AG04449 (cell line): ENCODE data around the gene SLC46A2.

ENCODE experiments used
- CTCF ChIA-PET: fragments of 350-600 bp; formaldehyde crosslinking; extraction: SDS; loops from one replicate; lab custom pipeline; 2021; ENCODE audit warnings: antibody characterized with exemption; lab: Yijun Ruan, JAX
- POLR2A ChIA-PET: fragments of 400-600, 350-600 bp; formaldehyde crosslinking; extraction: SDS; loops from one replicate; lab custom pipeline; 2020; ENCODE audit warnings: antibody characterized with exemption, inconsistent platforms; lab: Yijun Ruan, JAX
- DNase-seq: peaks from one replicate; pipeline ENCODE4 v3.0.0-alpha.2; 2010; ENCODE audit warnings: low read depth, low spot score
- H3K4me3 ChIP-seq: 2 replicates; pipeline ENCODE4 v1.5.1; 2011; ENCODE audit warnings: low read depth, mild to moderate bottlenecking, control low read depth, low read length
- TF ChIP-seq, protein P1 (sequence below): IDR thresholded peaks from one replicate; pipeline ENCODE4 v1.5.1; 2011; ENCODE audit warnings: mild to moderate bottlenecking, moderate library complexity, low read length, control low read depth, inconsistent platforms; ENCODE audit not compliant: insufficient read depth; ENCODE audit errors: missing control alignments

The SLC46A2 gene

GRCh38 chr9:112854657-112855056 lies 36.0 kb downstream of the SLC46A2 start:
- TF ChIP-seq, protein P1, sequence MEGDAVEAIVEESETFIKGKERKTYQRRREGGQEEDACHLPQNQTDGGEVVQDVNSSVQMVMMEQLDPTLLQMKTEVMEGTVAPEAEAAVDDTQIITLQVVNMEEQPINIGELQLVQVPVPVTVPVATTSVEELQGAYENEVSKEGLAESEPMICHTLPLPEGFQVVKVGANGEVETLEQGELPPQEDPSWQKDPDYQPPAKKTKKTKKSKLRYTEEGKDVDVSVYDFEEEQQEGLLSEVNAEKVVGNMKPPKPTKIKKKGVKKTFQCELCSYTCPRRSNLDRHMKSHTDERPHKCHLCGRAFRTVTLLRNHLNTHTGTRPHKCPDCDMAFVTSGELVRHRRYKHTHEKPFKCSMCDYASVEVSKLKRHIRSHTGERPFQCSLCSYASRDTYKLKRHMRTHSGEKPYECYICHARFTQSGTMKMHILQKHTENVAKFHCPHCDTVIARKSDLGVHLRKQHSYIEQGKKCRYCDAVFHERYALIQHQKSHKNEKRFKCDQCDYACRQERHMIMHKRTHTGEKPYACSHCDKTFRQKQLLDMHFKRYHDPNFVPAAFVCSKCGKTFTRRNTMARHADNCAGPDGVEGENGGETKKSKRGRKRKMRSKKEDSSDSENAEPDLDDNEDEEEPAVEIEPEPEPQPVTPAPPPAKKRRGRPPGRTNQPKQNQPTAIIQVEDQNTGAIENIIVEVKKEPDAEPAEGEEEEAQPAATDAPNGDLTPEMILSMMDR: no peak
- ChIA-PET CTCF (interaction anchor here (2.5 to 4.9 kb wide), 2 partner anchors 10 to 48 kb away, joined by 12 to 38 read pairs; no protein-coding TSS in a partner anchor), POLR2A (no interaction called here)

GRCh38 chr9:112853882-112854585 lies 36.6 kb downstream of the SLC46A2 start:
- ChIA-PET POLR2A (no interaction called here), CTCF (interaction anchor here (1.2 to 2.5 kb wide), 3 partner anchors 25 to 49 kb away, joined by 3 to 12 read pairs (median 8); no protein-coding TSS in a partner anchor)
- TF ChIP-seq, protein P1: no peak
- DNase-seq: no peak
- H3K4me3 ChIP-seq: no peak overlapping the region

More at GRCh38 chr9:112854657-112855056, 36.0 kb downstream of the SLC46A2 start:
- no peak for DNase-seq
- H3K4me3 ChIP-seq: no peak overlapping the region

- no peak for DNase-seq
- ChIA-PET POLR2A (no interaction called here), CTCF (interaction anchor here (1.2 to 1.5 kb wide), 2 partner anchors 26 to 50 kb away, joined by 3 to 8 read pairs; no protein-coding TSS in a partner anchor)
- TF ChIP-seq, protein P1: no peak
- H3K4me3 ChIP-seq: no peak overlapping the region
Observed at GRCh38 chr9:112852741-112853504, 37.8 kb downstream of the SLC46A2 start.

GRCh38 chr9:112850840-112851239 lies 39.8 kb downstream of the SLC46A2 start:
- POLR2A ChIA-PET: no interaction called here
- TF ChIP-seq, protein P1: no peak

GRCh38 chr9:112849363-112849922 lies 41.2 kb downstream of the SLC46A2 start:
- no peak overlapping the region for H3K4me3 ChIP-seq
- POLR2A ChIA-PET: no interaction called here
- no peak for DNase-seq
- CTCF ChIA-PET: interaction anchor here (4.5 kb wide), 1 partner anchor 54 kb away, joined by 26 read pairs; no protein-coding TSS in a partner anchor
- TF ChIP-seq, protein P1: no peak

More at GRCh38 chr9:112850840-112851239, 39.8 kb downstream of the SLC46A2 start:
- CTCF ChIA-PET: interaction anchor here (1.3 to 4.5 kb wide), 2 partner anchors 12 to 52 kb away, joined by 4 to 26 read pairs; no protein-coding TSS in a partner anchor
- H3K4me3 ChIP-seq: no peak overlapping the region
- no peak for DNase-seq
